Islet of Langerhans (tissue), 1 donor: ENCODE results near the gene ATOX1.
"Not testable (repeated sequence)": the region's sequence is repeated elsewhere in the genome, so short reads cannot be mapped to it uniquely, and the experiment has no call there.

ENCODE experiments used
- FAIRE-seq: peaks from one replicate; lab custom pipeline; 2011; peaks lifted over from hg19 to GRCh38; lab: Jason Lieb, UNC

The ATOX1 gene, protein sequence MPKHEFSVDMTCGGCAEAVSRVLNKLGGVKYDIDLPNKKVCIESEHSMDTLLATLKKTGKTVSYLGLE

DNA sequence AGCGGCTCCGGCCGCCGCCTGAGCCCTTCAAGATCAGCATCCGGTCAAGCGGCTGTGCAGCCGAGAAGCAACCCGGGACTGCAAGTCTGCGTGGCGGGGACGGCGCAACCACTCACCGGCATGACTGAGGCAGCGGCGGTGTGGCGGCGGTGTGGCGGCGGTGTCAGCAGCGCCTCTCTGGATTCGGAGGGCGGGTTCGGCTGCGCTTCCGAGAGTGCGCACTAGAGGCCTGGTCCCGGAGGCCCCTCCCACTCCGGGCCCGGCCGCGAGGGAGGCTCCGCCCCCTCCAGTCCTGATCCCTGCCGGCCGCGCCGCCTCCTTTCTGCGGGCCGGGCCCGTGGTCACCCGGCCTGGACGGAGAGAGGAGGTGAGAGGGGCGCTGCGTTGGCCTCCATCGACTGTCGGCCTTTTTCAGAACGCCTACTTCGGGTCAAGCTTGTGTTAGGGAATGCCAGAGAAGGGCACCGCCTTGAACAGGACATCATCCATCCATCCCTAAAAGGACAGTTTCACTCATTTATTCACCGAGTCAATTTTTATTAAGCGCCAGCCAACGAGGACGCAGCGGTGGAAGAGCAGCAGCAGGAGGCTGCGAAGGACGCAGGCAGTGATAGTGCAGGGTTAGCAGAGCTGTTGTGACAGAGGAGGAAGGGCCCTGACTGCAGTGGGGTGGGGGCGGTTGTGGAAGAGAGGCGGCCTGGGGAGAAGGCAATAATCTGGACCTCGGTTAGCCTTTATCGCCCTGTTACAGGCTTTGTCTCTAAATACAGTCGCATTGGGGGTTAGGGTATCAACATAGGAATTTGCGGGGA, at the start of gene ATOX1:
ATOX1 (minus strand) TSS at position 202 of the 812 bp plus-strand sequence; CDS start at position 122, 80 bp downstream.
- no peak for FAIRE-seq

DNA sequence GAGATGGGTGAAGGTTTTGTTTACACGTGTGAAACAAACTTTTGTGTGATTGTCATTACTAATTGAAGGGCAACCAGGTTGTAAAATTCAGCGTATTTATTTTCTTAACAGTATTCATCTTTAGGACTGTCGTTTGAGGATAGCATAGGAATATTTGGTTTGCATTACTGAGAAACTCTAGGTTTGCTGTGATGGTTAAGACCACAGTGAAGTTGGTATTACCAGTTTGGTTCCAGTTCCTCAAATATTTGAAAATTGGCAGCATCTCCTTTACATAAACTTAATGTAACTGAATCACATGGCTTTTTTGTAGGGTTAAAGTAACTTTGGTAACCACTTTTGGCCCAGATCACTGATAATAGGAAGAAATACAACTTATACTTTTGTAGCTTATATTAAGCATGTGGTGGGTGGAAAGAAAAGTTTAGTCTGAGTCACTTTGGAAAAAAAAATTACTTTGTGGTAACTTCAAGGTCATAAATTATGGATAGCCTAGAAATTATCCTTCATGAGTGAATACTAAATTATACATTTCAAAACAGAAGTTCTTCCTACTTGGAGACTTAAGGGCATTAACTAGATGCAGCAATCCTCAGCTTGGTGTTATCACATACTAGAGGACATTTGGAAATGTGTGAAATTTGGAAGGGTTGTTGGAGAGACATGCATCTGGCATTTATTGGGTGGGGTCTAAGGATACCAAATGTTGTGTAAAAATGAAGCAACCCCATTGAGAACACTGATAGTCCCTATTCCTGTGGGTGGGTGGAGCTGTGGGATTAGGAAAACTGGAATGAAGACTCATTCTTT, 47.2 kb upstream of the ATOX1 start:
- peak; percentile 51 for FAIRE-seq

DNA sequence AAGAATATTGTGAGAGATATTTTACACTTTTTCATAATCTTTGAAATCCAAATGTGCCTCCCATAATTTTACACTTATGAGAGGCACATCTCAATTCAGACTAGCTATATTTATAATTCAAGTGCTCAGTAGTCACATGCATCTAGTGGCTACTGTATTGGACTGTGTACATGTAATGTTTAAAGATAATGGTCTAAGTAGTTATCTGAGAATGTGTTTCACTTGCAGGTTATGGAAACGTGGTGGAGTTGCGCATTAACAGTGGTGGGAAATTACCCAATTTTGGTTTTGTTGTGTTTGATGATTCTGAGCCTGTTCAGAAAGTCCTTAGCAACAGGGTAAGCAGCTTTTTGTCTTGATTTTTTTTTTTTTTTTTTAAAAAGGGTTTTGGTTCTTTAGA, 42.1 kb upstream of the ATOX1 start:
- FAIRE-seq = no peak

- no peak for FAIRE-seq
Observed at GRCh38 chr5:151799407-151799806, 41.0 kb upstream of the ATOX1 start.

GRCh38 chr5:151798674-151799073, 40.2 kb upstream of the ATOX1 start:
- FAIRE-seq = no peak

DNA sequence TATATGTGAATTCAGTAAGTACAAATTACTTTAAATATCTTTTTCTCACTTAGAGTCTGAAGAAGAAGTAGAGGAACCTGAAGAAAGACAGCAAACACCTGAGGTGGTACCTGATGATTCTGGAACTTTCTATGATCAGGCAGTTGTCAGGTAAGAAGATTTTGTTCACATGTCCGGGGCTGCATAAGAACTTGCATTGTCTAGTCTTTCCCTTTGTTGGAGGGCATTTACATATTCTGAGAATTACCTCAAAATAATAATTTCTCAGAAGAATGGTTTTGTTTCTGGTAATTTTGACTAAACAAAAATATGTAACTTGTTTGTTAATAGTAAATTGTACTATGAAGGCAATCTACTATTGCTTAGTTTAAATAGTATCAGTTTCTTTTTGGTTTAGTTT, 37.0 kb upstream of the ATOX1 start:
- FAIRE-seq = no peak

DNA sequence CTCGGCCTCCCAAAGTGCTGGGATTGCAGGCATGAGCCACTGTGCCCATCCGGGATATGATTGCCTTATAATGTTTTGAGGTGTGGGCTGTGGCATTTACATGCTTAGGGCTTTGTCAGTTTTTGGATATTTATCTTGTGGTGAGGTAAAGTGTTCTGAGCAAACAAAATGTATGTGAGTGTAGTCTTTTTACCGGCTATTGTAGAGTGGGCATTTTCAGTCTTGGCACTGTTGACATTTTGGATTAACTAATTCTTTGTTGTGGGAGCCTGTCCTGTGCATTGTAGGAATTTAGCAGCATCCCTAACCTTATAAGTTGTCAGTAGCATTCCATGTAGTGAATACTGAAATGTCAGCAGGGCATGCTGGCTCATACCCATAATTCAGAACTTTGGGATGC, 34.9 kb upstream of the ATOX1 start:
- no peak for FAIRE-seq

DNA sequence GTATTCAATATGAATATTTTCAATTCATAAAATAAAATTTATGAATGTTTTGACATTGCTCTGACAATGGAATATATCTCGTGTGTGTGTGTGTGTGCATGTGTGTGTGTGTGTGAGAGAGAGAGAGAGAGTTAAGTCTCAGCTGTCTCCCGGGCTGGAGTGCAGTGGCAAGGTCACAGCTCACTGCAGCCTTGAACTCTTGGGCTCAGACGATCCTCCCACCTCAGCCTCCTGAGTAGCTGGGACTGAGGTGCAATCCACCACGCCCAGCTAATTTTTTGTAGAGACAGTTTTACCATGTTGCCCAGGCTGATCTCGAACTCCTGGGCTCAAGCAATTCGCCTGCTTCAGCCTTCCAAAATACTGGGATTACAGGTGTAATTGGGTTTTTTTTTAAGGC, 29.4 kb upstream of the ATOX1 start:
- FAIRE-seq = no peak

DNA sequence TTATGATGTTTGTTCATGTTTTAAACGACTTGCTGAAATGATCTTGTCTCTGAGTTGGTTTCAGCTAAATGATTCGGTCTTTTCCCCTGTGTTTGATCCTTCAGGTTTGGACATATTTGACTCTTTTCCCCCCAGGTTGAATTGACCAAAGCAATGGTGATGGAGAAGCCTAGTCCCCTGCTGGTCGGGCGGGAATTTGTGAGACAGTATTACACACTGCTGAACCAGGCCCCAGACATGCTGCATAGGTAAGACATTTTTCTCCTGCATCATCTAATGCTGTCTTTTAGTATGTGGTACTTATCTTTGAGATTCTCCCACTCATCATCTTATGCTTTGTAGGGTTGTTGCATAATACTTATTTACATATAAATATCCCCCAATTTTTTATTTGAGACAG, 28.0 kb upstream of the ATOX1 start:
- FAIRE-seq = no peak

DNA sequence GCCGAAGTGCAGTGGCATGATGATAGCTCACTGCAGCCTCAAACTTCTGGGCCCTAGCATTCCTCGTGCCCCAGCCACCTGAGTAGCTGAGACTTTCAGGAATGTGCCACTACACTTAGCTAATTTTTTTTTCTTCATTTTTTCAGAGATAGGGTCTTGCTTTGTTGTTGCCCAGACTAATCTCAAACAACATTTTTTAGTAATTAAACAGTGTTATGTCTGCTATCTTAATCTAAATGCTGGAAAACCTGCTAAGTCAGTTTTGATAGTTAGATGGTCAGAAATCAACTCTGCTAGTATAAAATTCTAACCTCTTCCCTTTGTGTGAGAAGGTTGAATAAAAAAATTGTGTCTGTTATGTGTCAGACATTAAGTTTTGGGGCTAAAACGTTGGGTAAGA, 25.7 kb upstream of the ATOX1 start:
- no peak for FAIRE-seq

DNA sequence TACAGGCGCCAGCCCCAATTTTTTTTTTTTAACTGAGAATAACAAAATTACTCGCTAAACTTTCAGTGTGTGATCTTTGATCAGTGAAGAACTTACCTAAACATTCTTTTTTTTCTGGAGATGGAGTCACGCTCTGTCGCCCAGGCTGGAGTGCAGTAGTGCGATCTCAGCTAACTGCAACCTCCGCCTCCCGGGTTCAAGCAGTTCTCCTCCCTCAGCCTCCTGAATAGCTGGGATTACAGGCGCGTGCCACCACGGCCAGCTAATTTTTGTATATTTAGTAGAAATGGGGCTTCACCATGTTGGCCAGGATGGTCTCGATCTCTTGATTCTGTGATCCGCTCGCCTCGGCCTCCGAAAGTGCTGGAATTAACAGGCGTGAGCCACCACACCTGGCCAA, 25.2 kb upstream of the ATOX1 start:
- not testable (repeated sequence) for FAIRE-seq

DNA sequence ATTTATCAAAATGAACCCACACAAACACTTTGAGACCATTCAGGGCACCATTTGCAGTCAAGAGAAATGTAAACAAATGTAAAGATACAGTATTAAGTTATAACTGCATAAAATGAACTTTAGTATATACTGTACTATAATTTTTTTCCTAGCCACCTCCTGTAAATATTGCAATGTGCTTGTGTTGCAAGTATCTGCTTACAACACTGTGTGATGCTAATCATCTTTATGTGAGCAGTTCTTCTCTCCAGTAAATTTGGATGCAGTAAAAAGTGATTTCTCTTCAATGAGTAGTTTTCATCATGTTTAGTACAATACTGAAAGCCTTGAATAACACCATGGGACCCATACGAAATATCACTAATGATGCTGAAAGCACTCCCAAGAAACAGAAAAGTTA, 22.8 kb upstream of the ATOX1 start:
- FAIRE-seq = no peak

DNA sequence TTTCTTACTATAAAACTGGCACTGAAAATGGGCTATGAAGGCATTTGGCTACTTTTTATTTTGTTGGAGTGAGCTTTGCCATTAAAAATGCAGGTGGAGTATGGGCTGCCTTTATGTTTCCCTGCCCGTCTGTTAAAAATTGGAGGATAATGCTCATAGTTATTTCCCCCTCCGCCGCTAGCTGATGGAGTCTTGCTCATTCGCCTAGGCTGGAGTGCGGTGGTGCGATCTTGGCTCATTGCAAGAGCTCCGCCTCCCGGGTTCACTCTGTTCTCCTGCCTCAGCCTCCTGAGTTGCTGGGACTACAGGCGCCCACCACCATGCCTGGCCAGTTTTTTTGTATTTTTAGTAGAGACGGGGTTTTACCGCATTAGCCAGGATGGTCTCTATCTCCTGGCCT, 21.9 kb upstream of the ATOX1 start:
- no peak for FAIRE-seq

DNA sequence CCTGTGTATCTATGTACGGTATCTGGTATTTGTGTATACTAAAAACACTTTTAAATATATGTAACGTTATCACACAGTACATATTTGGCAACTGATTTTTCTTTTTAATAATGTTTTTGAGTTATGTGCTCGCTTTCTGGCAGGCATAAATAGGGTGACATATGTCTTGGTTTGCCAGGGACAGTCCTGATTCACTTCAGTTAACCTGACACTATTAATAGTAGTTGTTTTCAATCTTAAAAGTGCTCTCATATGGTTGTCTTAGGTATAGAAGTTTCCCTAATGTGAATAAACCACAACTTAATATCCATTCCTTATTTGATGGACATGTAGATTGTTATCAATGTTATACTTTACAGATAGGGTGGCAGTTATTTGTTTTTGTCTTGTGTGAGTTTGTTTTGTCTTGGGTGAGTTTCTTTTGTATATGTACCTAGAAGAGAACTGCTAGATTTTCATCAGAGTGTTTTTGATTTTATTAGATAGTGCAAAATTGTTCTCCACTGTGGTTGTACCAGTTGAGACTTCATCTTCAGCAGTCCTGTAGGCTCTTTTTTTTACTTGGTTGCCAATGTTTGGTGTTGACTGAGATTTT, 21.2 kb upstream of the ATOX1 start:
- peak; percentile 5 for FAIRE-seq

DNA sequence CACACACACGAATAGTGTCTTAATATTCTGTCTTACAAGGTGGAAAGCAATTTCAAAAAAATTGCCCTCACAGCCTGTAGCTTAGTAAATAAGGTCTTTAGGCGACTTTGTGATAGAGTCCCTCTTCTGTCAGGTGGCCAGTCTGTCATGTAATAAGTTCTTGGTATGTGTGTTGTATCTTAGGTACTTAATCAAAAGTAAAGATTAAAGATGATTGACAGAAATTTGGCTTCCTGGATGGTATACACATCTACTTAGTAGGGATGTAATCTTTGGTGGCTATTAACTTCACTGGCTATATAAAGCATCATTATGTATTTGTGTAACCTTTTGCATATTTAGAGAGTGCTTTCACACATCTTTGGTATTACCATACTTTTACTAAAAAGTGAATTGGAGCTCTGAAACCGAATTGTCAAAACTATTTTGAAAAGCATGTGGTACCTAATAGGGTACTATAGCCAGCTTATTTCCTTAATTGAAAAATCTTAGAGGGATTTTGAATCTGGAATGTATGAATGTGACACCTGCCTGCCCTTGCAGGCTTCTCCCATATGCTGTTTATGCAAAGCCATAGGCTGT, 16.7 kb upstream of the ATOX1 start:
- FAIRE-seq = no peak

- FAIRE-seq = peak; percentile 65
Observed at GRCh38 chr5:151773951-151774350, 15.5 kb upstream of the ATOX1 start.

DNA sequence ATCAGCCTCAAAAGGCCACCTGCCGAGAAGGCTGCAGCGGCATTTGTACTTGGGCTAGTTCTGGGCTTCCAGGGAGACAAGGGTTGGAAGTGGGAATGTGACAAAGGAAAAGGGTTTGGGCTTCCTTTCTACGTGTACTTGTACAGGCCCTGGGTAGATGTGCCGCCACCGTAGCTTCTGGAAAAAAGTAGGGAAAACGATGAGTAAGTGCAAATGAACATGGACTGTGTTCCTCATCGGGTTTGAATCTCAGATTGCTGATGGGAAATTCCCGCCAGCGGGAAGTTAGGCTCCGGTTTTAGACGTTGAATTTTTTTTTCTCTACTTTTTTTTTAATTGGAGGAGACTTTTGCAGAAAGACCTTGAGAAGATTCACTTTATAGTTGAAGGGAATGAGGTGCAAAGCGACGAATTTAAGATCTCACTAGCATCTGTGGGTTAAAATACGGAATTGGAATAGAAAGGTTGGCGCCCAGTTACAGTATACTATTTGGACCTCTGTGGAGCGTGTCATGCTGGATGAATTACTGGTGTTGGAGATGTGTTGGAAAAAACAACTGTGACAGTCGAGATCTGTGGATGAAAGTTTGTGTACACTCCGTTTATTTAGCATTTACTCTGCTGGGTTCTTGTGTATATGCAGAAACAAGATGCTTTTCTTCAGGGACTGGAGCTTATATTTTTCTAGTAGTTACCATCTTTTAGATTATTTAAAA, 14.6 kb upstream of the ATOX1 start:
- FAIRE-seq = no peak

DNA sequence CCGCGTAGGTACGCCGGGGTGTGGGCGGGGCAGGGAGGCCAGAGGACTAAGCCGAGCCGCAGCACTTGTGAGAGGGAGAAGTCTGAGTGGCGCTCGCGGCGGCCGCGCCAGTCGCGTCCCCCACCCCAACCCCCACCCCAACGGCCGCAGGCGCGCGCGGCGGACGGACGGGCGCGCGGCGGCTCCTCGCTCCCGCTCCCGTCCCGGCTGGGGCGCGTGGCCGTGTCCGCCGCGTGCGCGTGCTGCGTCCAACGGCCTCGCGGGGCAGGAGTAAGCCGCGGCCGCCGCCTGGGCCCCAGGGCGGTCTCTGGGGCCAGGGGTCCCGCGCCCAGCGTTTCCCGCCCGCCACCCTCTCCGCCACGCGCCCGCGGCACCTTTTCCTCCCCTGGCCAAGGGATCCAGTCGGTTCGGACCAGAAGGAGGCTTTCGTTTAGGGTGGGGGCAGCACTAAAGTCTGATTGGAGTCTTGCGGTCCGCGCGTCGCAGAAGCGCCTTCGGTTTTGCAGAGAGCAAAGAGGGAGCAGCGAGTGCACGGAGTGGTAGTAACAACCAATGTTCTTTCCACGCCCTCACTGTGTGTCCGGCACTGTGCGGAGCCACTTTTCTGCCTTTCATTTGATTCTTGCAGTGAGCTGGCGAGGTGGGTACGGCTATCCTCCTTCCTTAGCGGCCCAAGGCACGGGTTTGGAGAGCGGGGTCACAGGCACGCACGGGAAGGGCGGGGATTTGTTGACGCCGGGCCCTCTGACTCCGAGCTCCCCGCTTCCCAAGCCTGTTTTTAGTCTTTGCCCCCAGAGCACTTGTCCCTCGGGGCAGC, 13.8 kb upstream of the ATOX1 start:
- no peak for FAIRE-seq

DNA sequence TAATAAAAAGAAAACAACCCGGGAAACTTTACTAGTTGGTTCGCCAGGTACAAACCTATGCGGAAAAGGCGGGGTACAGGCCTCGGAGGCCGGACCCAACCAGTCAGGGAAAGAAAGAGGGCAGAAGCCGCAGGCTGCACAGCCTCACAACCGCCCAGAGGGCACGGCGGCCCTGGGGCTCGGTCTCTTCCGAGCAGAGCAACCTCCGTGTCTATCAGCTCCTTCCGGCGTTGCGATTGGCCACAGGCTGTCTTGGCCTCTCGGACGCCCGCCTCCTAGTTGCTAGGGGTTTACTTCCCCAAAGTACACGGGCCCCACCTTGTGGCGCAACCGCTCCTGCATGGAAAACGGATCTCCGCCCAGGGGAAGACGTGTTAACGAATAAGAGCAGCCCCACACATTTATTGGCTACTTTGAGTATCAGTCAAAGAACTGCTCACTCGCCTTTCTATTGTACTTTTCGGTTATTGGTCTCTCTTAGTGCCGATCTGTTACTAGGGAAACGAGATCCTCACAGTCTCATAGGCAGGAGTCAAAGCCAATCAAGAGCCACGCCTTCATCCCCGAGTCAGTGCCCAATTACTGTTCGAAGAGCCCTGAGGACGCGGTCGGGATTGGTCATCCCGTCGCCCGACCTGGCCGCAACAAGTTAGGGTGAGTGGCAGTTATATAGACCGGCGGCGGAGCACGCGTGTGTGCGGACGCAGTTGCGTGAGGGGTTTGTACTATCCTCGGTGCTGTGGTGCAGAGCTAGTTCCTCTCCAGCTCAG, 13.0 kb upstream of the ATOX1 start, which contains the start of gene G3BP1:
G3BP1 (plus strand) TSS at position 696 of the 770 bp plus-strand sequence. CDS start 14,667 bp downstream, outside the sequence.
- peak; percentile 98 for FAIRE-seq
